Subcutaneous abdominal adipose tissue (tissue), 5 donors: ENCODE data around the gene C17orf113.

Experiments
- H3K27ac ChIP-seq: one replicate; pipeline ENCODE4 v1.7.0; 2013; ENCODE audit warnings: low read depth, mild to moderate bottlenecking, inconsistent platforms, low read length, moderate library complexity
- H3K27me3 ChIP-seq, 5 donors: one replicate each; pipeline ENCODE4 v1.7.0; 2013; ENCODE audit warnings: low read length in 5 of 5, inconsistent platforms in 1 of 5; ENCODE audit not compliant: control insufficient read depth in 5 of 5, insufficient read depth in 4 of 5
- H3K36me3 ChIP-seq, 5 donors: one replicate each; pipeline ENCODE4 v1.7.0; 2013; ENCODE audit warnings: low read length in 5 of 5; ENCODE audit not compliant: control insufficient read depth in 5 of 5, insufficient read depth in 5 of 5
- H3K4me1 ChIP-seq, 5 donors: one replicate each; pipeline ENCODE4 v1.7.0; 2013; ENCODE audit warnings: low read length in 5 of 5, mild to moderate bottlenecking in 3 of 5, moderate library complexity in 1 of 5; ENCODE audit not compliant: control insufficient read depth in 5 of 5, insufficient read depth in 5 of 5
- H3K4me3 ChIP-seq, 5 donors: one replicate each; pipeline ENCODE4 v1.7.0; 2013; ENCODE audit warnings: low read length in 5 of 5, low read depth in 1 of 5
- H3K9ac ChIP-seq, 5 donors: one replicate each; pipeline ENCODE4 v1.7.0; 2013; ENCODE audit warnings: low read length in 5 of 5, mild to moderate bottlenecking in 4 of 5, moderate library complexity in 3 of 5
- H3K9me3 ChIP-seq, 5 donors: one replicate each; pipeline ENCODE4 v1.7.0; 2013; ENCODE audit warnings: low read length in 5 of 5; ENCODE audit not compliant: control insufficient read depth in 5 of 5
- donor health status: healthy.
- donor health status: healthy.
- donor health status: healthy.
- donor health status: healthy.
- donor health status: healthy.

The C17orf113 gene

DNA sequence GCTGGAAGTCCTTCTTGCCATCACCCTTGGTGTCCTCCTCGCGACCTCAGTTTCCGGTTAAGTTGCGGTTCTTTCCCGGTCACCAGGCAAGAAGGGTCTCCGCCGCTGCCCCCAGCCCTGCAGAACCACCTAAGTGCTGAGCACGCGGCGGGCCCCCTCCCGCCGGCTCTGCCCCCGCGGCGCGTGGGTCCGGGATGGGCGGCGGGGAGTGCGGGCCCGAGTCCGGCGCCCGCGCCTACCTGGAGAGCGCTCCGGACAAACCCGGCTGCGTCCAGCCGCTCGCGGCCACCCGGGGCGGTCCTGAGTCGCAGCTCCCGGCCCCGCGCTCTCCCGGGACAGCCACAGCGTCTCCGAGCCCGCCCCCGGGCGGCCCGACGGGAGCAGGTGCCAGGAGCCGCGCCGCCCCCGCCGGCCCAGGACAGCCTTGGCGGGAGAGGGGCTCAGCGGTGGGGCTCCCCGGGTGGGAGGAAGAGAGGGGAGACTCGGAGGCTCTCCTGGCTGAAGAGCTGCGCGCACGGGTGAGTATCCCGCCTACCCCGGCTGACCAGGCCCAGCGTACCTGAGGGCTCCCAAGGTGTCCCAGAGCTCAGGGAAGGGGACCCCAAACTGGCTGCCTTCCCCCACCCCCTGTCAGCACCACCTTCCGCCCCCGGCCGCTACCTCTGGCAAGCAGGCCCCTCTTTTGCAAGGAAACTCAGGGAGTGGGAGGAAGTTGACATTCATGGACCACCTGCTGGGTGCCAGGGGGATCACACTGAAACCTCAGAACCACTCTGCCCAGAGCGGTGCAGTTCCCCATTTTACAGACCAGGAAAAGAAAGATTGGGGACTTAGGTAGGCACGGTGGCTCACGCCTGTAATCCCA, 22.2 kb upstream of the C17orf113 start:
- H3K27me3 ChIP-seq, result peaks cover 28 to 34% (median 32%) of the 10 kb centered on the region in 5 donors
- H3K9me3 ChIP-seq, result no peaks in the 10 kb centered on the region
- no peak overlapping the region for H3K27ac ChIP-seq
- H3K36me3 ChIP-seq, result no peaks in the 10 kb centered on the region
- H3K4me1 ChIP-seq, result peaks cover 0 to 19% (median 17%) of the 10 kb centered on the region in 5 donors
- peak overlapping the region in 2 of 5 donors; percentile 34 to 42 for H3K4me3 ChIP-seq
- no peak overlapping the region for H3K9ac ChIP-seq

DNA sequence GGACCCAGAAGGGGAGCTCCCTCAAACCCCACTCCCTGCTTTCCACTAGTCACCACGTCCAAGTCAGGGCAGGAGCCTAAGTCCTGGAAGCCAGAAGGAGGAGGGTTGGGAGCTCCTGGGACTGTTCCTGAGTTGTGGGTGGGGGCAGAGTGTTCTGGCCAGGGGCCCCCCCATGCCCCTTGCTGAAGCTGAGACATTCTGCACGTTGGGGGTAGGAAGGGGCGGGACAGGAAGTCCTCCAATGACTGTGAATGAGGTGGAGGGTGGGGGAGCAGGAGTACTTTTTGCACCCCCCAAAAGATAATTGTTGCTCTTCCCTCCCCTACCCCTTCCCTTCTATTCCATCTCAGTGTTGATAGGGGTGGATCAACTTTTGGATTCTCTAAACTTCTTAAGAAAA, 21.4 kb upstream of the C17orf113 start:
- Histone ChIP-seq H3K27me3 (peaks cover 28 to 34% (median 32%) of the 10 kb centered on the region in 5 donors), H3K36me3 (no peaks in the 10 kb centered on the region), H3K4me1 (peaks cover 0 to 22% (median 20%) of the 10 kb centered on the region in 5 donors), H3K27ac (no peak overlapping the region), H3K9ac (no peak overlapping the region), H3K9me3 (no peaks in the 10 kb centered on the region), H3K4me3 (peak overlapping the region in 2 of 5 donors; percentile 34 to 42)

- Histone ChIP-seq H3K27me3 (peaks cover 28 to 43% (median 30%) of the 10 kb centered on the region in 5 donors), H3K9me3 (no peaks in the 10 kb centered on the region), H3K27ac (no peak overlapping the region), H3K4me3 (no peak overlapping the region), H3K36me3 (no peaks in the 10 kb centered on the region), H3K4me1 (peaks cover 0 to 24% (median 20%) of the 10 kb centered on the region in 5 donors), H3K9ac (no peak overlapping the region)
Observed at GRCh38 chr17:42068979-42069378, 18.6 kb upstream of the C17orf113 start.

DNA sequence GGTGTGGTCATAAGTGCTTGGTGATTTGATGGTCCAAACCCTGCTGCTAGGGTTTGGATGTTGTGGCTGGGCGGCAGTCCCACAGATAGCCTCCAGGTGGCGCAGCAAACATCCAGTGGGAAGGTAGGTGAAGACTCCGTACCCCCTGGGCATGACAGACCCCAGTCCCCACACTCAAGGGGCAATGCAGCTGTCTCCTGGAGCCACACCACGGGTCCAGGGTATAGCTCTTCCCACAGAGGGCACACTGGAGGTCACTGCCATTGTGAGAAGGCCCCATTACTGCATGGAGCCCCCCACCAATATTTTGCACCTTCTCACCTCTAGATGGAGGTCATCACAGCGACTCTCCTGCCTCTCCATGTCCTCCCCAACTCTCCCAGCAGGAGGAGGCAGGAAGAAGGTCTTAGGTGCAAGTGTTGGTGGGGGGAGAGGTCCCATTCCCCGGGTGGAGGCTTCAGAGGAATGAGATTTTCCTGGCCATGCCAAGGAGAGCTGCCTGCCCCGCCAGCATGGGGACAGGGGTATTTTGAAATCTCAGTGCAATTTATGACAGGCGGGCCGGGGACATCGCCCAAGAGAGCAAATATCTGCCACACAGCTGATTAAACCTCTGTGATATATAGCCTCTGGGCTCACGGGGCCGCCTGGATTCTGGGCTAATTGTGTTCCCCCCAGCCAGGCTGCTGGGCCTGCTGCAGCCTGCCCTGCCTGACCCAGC, 17.1 kb upstream of the C17orf113 start:
- no peak overlapping the region for H3K9ac ChIP-seq
- H3K4me1 ChIP-seq, result peaks cover 0 to 29% (median 17%) of the 10 kb centered on the region in 5 donors
- no peak overlapping the region for H3K27ac ChIP-seq
- peaks cover 19 to 34% (median 24%) of the 10 kb centered on the region in 5 donors for H3K27me3 ChIP-seq
- peak overlapping the region in 1 of 5 donors; percentile 9 for H3K4me3 ChIP-seq
- H3K36me3 ChIP-seq, result no peaks in the 10 kb centered on the region
- no peaks in the 10 kb centered on the region for H3K9me3 ChIP-seq

- no peaks in the 10 kb centered on the region for H3K9me3 ChIP-seq
Observed at GRCh38 chr17:42065201-42065600, 14.8 kb upstream of the C17orf113 start.

GRCh38 chr17:42062681-42063080, 12.3 kb upstream of the C17orf113 start:
- Histone ChIP-seq H3K4me3 (no peak overlapping the region), H3K27me3 (peaks cover 0 to 20% (median 8%) of the 10 kb centered on the region in 5 donors), H3K36me3 (no peaks in the 10 kb centered on the region), H3K9ac (no peak overlapping the region), H3K27ac (no peak overlapping the region), H3K9me3 (no peaks in the 10 kb centered on the region), H3K4me1 (peaks cover 0 to 16% (median 4%) of the 10 kb centered on the region in 5 donors)

More at GRCh38 chr17:42065201-42065600, 14.8 kb upstream of the C17orf113 start:
- Histone ChIP-seq H3K27me3 (peaks cover 0 to 18% (median 5%) of the 10 kb centered on the region in 5 donors), H3K4me3 (no peak overlapping the region), H3K9ac (no peak overlapping the region), H3K36me3 (no peaks in the 10 kb centered on the region), H3K4me1 (peaks cover 0 to 19% (median 9%) of the 10 kb centered on the region in 5 donors), H3K27ac (no peak overlapping the region)

- Histone ChIP-seq H3K4me3 (no peak overlapping the region), H3K27me3 (peaks cover 0 to 20% (median 8%) of the 10 kb centered on the region in 5 donors), H3K4me1 (peaks cover 0 to 11% (median 0%) of the 10 kb centered on the region in 5 donors), H3K36me3 (no peaks in the 10 kb centered on the region), H3K27ac (no peak overlapping the region), H3K9me3 (no peaks in the 10 kb centered on the region), H3K9ac (peak overlapping the region in 1 of 5 donors; percentile 12)
Observed at GRCh38 chr17:42061646-42062487, 11.5 kb upstream of the C17orf113 start.

DNA sequence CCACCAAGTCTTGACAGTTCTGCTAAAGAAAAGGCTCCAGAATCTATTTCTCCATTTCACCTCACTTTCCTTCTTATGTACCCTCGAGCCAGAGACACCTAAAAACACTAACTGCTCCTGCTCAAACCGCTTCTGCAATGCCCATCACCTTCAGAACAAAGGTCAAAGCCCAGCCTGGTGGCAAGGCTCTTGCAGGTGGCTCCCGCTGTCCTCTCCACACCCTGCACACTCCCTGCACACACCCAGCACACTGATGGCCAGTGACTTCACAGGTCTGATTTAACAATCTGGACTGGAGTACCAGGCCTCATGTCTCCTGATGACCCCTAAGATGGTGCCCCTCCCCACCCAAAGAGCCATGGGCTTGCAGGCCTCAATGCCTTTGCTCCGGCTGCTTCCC, 9.8 kb upstream of the C17orf113 start:
- H3K27ac ChIP-seq, result no peak overlapping the region
- no peak overlapping the region for H3K9ac ChIP-seq
- H3K4me3 ChIP-seq, result no peak overlapping the region
- H3K4me1 ChIP-seq, result peaks cover 0 to 11% (median 0%) of the 10 kb centered on the region in 5 donors
- no peaks in the 10 kb centered on the region for H3K9me3 ChIP-seq
- H3K27me3 ChIP-seq, result peaks cover 0 to 19% (median 9%) of the 10 kb centered on the region in 5 donors
- no peaks in the 10 kb centered on the region for H3K36me3 ChIP-seq

DNA sequence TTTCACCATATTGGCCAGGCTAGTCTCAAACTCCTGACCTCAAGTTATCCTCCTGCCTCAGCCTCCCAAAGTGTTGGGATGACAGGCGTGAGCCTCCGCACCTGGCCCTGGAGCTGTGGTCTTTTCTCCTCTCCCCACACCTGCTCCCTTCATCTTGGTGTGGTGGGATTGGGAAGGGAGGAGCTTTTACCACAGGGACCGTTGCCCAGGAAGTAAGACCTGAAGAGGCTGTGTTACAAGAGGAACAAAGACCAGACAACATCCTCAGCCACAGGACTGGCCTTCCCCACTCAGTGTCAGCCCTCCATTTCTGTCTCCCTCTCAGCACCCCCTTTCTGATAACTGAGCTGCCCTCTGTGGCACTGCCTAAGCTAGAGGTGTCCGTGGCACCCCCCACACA, 9.4 kb upstream of the C17orf113 start:
- Histone ChIP-seq H3K27ac (no peak overlapping the region), H3K27me3 (peaks cover 0 to 22% (median 14%) of the 10 kb centered on the region in 5 donors), H3K36me3 (no peaks in the 10 kb centered on the region), H3K9me3 (no peaks in the 10 kb centered on the region), H3K9ac (no peak overlapping the region), H3K4me1 (peaks cover 0 to 11% (median 0%) of the 10 kb centered on the region in 5 donors), H3K4me3 (no peak overlapping the region)
